DMS114 treated with DMSO at 0.1 percent for 48 hours (cell line): ENCODE results near the gene NKX2-4.

Source experiments
- DNase-seq: peaks from one replicate; lab custom pipeline; 2025; ENCODE audit not compliant: unreplicated experiment; lab: John Stamatoyannopoulos, UW

Gene NKX2-4

GRCh38 chr20:21364413-21364812 is 32.9 kb downstream of the NKX2-4 start:
- no peak for DNase-seq

- no peak for DNase-seq
These were observed 36.1 kb downstream of the NKX2-4 start for GRCh38 chr20:21361266-21361665.

- DNase-seq, result no peak
These were observed 36.6 kb downstream of the NKX2-4 start for GRCh38 chr20:21360705-21361104.

- DNase-seq, result no peak
These were observed 38.6 kb downstream of the NKX2-4 start for GRCh38 chr20:21358737-21359136.

- DNase-seq, result no peak
These were observed 39.5 kb downstream of the NKX2-4 start for GRCh38 chr20:21357844-21358243.

GRCh38 chr20:21356386-21356785 is 40.9 kb downstream of the NKX2-4 start:
- DNase-seq, result no peak

- no peak for DNase-seq
These were observed 41.3 kb downstream of the NKX2-4 start for GRCh38 chr20:21355981-21356380.

- no peak for DNase-seq
These were observed 44.1 kb downstream of the NKX2-4 start for GRCh38 chr20:21353236-21353635.

- no peak for DNase-seq
These were observed 44.6 kb downstream of the NKX2-4 start for GRCh38 chr20:21352703-21353102.
